ENCODE results near the gene NPPA.

Gene NPPA

DNA sequence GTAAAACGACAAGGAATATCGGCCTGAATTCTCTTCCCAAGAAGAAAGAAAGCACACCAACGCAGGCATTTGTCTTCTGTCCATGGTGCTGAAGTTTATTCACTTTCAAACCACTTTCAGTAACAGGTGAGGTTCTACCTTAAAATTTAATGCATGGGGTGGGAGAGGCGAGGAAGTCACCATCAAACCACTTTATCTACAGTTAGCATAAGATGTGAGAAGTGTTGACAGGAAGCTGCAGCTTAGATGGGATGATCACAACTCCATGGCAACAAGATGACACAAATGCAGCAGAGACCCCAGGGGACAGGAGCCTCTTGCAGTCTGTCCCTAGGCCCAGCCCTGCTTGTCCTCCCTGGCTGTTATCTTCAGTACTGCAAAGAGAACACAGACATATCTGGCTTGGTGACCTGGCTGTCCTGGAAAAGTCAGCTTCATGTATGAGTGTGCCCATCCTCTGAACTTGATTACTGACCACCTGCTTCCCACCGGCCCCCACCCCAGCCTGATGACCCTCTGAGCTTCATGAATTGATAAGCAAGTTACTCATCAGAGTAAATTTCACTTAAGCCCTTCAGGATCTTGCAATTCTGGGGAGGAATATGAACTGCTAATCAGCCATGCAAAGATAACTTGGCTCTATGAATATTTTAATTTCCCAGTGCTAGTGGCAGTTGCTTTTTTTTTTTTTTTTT lies 1.8 kb downstream of the NPPA start:
- H3K4me3 ChIP-seq (ENCODE audit: low read length in 2 of 2) = no peak overlapping the region
- H3K9me3 ChIP-seq (ENCODE audit: control insufficient read depth in 2 of 2, low read length in 2 of 2) = no peaks in the 10 kb centered on the region
- no peak overlapping the region for H3K9ac ChIP-seq (ENCODE audit: low read depth in 1 of 2, low read length in 2 of 2)
- no peaks in the 10 kb centered on the region for H3K27me3 ChIP-seq (ENCODE audit: control insufficient read depth in 2 of 2, insufficient read depth in 2 of 2, low read length in 2 of 2)
- H3K4me1 ChIP-seq (ENCODE audit: control insufficient read depth in 2 of 2, insufficient read depth in 2 of 2, low read length in 2 of 2) = no peaks in the 10 kb centered on the region
- peaks cover 29 to 31% of the 10 kb centered on the region in 2 donors for H3K36me3 ChIP-seq (ENCODE audit: control insufficient read depth in 2 of 2, insufficient read depth in 2 of 2, low read length in 2 of 2)
- H3K27ac ChIP-seq (ENCODE audit: low read depth in 2 of 2, low read length in 2 of 2) = no peak overlapping the region

DNA sequence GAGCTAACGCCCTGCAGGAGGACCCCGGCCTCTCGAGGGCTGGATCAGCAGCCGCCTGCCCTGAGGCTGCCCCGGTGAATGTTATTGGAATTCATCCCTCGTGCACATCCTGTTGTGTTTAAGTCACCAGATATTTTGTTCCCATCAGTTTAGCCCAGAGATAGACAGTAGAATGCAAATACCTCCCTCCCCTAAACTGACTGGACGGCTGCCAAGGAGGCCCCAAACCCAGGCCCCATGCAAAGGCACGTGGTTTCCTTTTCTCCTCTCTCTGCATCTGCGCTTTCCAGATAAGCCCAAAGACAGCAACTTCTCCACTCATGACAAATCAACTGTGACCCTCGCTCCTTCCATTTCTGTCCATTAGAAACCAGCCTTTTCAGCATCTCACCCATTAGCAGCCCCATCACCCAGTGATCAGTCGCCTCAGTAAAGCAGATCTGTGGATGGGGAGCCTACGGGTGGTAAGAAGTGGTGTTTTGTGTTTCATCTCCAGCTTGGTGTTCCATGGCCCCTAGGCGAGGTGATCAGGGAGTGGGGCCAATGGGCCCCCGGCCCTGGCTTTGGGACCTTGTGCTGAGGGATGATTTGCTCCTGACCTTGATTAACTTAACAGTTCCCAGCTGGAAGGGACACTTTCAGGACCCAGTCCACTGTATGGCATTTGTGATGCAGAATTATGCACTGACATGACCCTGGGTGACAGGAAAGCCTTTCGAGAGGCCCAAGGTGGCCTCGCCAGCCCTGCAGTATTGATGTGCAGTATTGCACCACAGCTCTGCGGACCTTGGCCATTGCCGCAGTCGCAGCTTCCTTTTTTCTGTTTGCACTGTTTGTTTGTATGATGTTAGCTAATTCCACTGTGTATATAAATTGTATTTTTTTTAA lies 5.2 kb downstream of the NPPA start:
- no peak overlapping the region for H3K9ac ChIP-seq (ENCODE audit: low read depth in 1 of 2, low read length in 2 of 2)
- no peaks in the 10 kb centered on the region for H3K27me3 ChIP-seq (ENCODE audit: control insufficient read depth in 2 of 2, insufficient read depth in 2 of 2, low read length in 2 of 2)
- H3K27ac ChIP-seq (ENCODE audit: low read depth in 2 of 2, low read length in 2 of 2) = no peak overlapping the region
- H3K4me3 ChIP-seq (ENCODE audit: low read length in 2 of 2) = no peak overlapping the region
- no peaks in the 10 kb centered on the region for H3K9me3 ChIP-seq (ENCODE audit: control insufficient read depth in 2 of 2, low read length in 2 of 2)
- H3K36me3 ChIP-seq (ENCODE audit: control insufficient read depth in 2 of 2, insufficient read depth in 2 of 2, low read length in 2 of 2) = peaks cover 56 to 61% of the 10 kb centered on the region in 2 donors
- no peaks in the 10 kb centered on the region for H3K4me1 ChIP-seq (ENCODE audit: control insufficient read depth in 2 of 2, insufficient read depth in 2 of 2, low read length in 2 of 2)

DNA sequence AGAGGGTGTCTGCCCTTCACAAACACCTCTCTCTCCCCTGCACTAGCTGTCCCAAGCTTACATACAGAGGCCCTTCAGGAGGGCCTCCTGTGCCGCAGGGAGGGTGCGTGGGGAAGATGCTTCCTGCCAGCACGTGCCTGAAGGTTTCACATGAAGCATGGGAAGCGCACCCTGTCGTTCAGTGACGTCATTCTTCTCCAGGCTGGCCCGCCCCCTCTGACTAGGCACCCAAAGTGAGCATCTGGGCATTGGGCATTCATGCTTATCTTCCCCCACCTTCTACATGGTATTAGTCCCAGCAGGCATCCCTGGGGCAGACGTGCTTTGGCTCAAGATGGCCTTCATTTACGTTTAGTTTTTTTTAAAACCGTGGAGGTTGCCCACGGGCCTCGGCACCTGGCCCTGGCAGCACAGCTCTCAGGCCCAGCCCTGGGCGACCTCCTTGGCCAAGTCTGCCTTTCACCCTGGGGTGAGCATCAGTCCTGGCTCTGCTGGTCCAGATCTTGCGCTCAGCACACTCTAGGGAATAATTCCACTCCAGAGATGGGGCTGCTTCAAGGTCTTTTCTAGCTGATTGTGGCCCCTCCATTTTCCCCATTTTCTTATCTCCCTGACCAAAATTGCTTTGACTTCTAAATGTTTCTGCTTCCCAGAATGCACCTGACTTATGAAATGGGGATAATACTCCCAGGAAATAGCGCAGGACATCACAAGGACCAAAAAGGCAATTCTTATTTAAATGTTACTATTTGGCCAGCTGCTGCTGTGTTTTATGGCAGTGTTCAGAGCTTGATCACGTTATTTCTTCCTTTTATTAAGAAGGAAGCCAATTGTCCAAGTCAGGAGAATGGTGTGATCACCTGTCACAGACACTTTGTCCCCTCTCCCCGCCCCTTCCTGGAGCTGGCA lies 6.1 kb downstream of the NPPA start:
- Histone ChIP-seq H3K9me3 (ENCODE audit: control insufficient read depth in 2 of 2, low read length in 2 of 2) (no peaks in the 10 kb centered on the region), H3K4me3 (ENCODE audit: low read length in 2 of 2) (no peak overlapping the region), H3K27ac (ENCODE audit: low read depth in 2 of 2, low read length in 2 of 2) (no peak overlapping the region), H3K27me3 (ENCODE audit: control insufficient read depth in 2 of 2, insufficient read depth in 2 of 2, low read length in 2 of 2) (no peaks in the 10 kb centered on the region), H3K9ac (ENCODE audit: low read depth in 1 of 2, low read length in 2 of 2) (no peak overlapping the region), H3K4me1 (ENCODE audit: control insufficient read depth in 2 of 2, insufficient read depth in 2 of 2, low read length in 2 of 2) (no peaks in the 10 kb centered on the region), H3K36me3 (ENCODE audit: control insufficient read depth in 2 of 2, insufficient read depth in 2 of 2, low read length in 2 of 2) (peaks cover 63 to 69% of the 10 kb centered on the region in 2 donors)

DNA sequence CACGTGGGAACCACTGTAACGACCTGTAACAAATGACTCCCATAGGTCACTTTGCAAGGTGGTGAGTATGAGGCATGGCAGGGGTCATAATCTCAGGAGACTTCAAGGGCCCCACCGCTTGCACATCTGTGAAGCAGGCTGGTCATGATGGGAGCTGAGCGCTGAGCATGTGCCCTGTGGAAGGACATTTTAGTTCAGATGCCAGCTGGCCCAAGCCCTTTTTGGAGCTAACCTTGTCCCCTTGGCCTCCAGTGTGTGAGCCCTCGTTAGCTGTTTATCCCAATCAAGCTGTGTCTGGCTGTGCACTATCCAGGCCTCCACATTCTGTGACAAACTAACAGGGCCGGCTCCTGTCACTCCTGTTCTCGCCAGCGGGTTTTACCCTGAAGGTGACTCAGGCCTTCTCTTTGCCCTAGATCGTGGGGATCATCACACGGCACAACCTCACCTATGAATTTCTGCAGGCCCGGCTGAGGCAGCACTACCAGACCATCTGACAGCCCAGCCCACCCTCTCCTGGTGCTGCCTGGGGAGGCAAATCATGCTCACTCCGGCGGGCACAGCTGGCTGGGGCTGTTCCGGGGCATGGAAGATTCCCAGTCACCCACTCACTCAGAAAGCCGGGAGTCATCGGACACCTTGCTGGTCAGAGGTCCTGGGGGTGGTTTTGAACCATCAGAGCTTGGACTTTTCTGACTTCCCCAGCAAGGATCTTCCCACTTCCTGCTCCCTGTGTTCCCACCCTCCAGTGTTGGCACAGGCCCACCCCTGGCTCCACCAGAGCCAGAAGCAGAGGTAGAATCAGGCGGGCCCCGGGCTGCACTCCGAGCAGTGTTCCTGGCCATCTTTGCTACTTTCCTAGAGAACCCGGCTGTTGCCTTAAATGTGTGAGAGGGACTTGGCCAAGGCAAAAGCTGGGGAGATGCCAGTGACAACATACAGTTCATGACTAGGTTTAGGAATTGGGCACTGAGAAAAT lies 7.6 kb downstream of the NPPA start:
- Histone ChIP-seq H3K36me3 (ENCODE audit: control insufficient read depth in 2 of 2, insufficient read depth in 2 of 2, low read length in 2 of 2) (peaks cover 74 to 79% of the 10 kb centered on the region in 2 donors), H3K9me3 (ENCODE audit: control insufficient read depth in 2 of 2, low read length in 2 of 2) (no peaks in the 10 kb centered on the region), H3K27me3 (ENCODE audit: control insufficient read depth in 2 of 2, insufficient read depth in 2 of 2, low read length in 2 of 2) (no peaks in the 10 kb centered on the region), H3K9ac (ENCODE audit: low read depth in 1 of 2, low read length in 2 of 2) (no peak overlapping the region), H3K27ac (ENCODE audit: low read depth in 2 of 2, low read length in 2 of 2) (no peak overlapping the region), H3K4me3 (ENCODE audit: low read length in 2 of 2) (no peak overlapping the region), H3K4me1 (ENCODE audit: control insufficient read depth in 2 of 2, insufficient read depth in 2 of 2, low read length in 2 of 2) (no peaks in the 10 kb centered on the region)

DNA sequence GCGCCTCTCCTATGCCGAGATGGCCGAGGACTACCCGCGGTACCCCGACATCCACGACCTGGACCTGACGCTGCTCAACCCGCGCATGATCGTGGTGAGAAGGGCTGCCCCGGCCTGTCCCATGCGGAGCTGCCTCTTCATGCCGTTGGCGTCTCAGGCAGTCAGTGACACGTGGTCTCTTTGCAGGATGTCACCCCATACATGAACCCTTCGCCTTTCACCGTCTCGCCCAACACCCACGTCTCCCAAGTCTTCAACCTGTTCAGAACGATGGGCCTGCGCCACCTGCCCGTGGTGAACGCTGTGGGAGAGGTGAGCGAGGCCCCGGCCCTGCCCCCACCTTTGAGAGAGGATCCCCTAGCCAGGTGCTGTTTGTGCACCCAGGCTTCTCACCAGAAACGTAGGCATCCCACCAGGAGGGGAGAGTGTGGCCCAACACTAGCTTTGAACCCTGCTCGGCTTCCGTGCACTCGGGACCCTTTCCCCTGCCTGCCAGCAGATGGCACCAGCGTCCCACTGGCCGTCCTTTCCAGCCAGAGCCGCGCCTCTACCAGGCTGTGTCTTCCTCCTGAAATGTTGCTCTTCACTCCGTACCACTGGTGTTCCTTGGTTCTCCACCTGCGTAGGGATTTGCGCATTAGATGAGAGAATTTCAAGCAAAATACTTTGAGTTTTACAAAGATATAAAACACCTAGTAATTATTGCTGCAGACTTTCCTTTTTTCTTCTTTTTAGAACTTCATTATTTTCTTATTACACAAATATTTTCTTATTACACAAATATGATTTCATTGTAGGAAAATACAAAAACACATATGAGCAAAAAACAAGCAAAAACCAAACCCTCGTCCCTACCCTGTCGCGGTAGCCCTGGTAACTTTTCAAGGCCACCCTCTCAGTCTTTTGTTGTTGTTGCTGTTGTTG lies 9.0 kb downstream of the NPPA start:
- Histone ChIP-seq H3K27ac (ENCODE audit: low read depth in 2 of 2, low read length in 2 of 2) (no peak overlapping the region), H3K36me3 (ENCODE audit: control insufficient read depth in 2 of 2, insufficient read depth in 2 of 2, low read length in 2 of 2) (peaks cover 81 to 88% of the 10 kb centered on the region in 2 donors), H3K4me3 (ENCODE audit: low read length in 2 of 2) (no peak overlapping the region), H3K9me3 (ENCODE audit: control insufficient read depth in 2 of 2, low read length in 2 of 2) (no peaks in the 10 kb centered on the region), H3K9ac (ENCODE audit: low read depth in 1 of 2, low read length in 2 of 2) (no peak overlapping the region), H3K27me3 (ENCODE audit: control insufficient read depth in 2 of 2, insufficient read depth in 2 of 2, low read length in 2 of 2) (no peaks in the 10 kb centered on the region), H3K4me1 (ENCODE audit: control insufficient read depth in 2 of 2, insufficient read depth in 2 of 2, low read length in 2 of 2) (no peaks in the 10 kb centered on the region)

DNA sequence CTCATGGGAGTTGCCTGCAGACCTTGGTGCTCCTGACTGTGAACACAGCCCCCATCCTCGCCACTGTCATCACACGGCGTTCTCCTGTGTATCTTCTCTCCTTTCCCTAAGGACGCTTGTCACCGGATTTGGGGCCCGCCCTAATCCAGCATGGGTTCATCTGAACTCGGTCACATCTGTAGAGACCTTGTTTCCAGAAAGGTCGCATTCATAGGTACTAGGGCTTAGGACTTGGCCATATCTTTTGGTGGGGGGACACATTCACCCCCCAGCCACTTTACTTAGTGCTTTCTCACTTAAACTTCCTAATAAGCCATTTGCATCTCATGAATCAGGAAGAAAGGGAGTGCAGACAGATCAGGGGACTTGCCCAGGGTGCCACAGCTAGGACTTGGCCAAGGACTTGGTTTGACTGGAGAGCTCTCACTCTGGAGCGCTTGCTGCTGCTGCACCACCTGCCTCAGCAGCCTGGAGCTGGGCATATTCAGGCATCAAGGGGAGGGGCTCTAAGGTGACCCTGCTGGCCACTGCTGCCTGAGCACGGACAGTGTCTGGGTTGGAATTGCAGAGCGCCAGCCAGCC lies 9.7 kb downstream of the NPPA start:
- H3K9ac ChIP-seq (ENCODE audit: low read depth in 1 of 2, low read length in 2 of 2) = no peak overlapping the region
- H3K27me3 ChIP-seq (ENCODE audit: control insufficient read depth in 2 of 2, insufficient read depth in 2 of 2, low read length in 2 of 2) = no peaks in the 10 kb centered on the region
- peaks cover 87 to 96% of the 10 kb centered on the region in 2 donors for H3K36me3 ChIP-seq (ENCODE audit: control insufficient read depth in 2 of 2, insufficient read depth in 2 of 2, low read length in 2 of 2)
- H3K4me1 ChIP-seq (ENCODE audit: control insufficient read depth in 2 of 2, insufficient read depth in 2 of 2, low read length in 2 of 2) = no peaks in the 10 kb centered on the region
- H3K27ac ChIP-seq (ENCODE audit: low read depth in 2 of 2, low read length in 2 of 2) = no peak overlapping the region
- H3K4me3 ChIP-seq (ENCODE audit: low read length in 2 of 2) = no peak overlapping the region
- H3K9me3 ChIP-seq (ENCODE audit: control insufficient read depth in 2 of 2, low read length in 2 of 2) = no peaks in the 10 kb centered on the region

DNA sequence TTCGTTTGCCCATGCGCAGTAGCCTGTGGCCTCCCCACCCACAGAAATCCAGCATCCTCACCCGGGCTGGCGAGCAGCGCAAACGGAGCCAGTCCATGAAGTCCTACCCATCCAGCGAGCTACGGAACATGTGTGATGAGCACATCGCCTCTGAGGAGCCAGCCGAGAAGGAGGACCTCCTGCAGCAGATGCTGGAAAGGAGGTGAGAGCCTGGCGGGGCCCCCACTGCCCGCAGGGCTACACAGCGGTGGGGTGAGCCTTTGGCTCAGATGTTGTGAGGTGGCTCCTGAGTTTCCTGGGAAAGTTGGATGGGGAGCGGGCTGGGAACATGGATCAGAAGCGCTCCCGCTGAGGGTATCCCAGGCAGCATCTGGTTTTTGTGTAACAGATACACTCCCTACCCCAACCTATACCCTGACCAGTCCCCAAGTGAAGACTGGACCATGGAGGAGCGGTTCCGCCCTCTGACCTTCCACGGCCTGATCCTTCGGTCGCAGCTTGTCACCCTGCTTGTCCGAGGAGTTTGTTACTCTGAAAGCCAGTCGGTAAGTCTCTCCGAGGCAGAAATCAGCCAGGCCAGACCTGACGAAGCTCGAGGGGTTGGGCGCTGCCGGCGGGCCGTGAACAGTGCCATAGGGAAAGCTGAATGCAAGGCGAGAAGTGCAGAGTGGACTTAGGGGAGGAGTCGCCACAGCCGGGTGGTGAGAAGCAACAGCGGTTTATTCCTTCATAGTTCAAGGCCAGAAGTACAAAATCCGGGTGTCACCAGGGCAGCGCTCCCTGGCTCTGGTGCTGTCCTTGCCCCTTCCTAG lies 10.4 kb downstream of the NPPA start:
- Histone ChIP-seq H3K27me3 (ENCODE audit: control insufficient read depth in 2 of 2, insufficient read depth in 2 of 2, low read length in 2 of 2) (no peaks in the 10 kb centered on the region), H3K36me3 (ENCODE audit: control insufficient read depth in 2 of 2, insufficient read depth in 2 of 2, low read length in 2 of 2) (peaks cover 84 to 96% of the 10 kb centered on the region in 2 donors), H3K4me1 (ENCODE audit: control insufficient read depth in 2 of 2, insufficient read depth in 2 of 2, low read length in 2 of 2) (no peaks in the 10 kb centered on the region), H3K9me3 (ENCODE audit: control insufficient read depth in 2 of 2, low read length in 2 of 2) (no peaks in the 10 kb centered on the region), H3K9ac (ENCODE audit: low read depth in 1 of 2, low read length in 2 of 2) (no peak overlapping the region), H3K4me3 (ENCODE audit: low read length in 2 of 2) (no peak overlapping the region), H3K27ac (ENCODE audit: low read depth in 2 of 2, low read length in 2 of 2) (no peak overlapping the region)
